Spleen (tissue), 7 donors: ENCODE data around the gene CRP.
"Not testable (repeated sequence)": the region's sequence is repeated elsewhere in the genome, so short reads cannot be mapped to it uniquely, and the experiment has no call there.

Experiments
- POLR2AphosphoS5 ChIP-seq, 3 donors: sonication (generic); formaldehyde crosslinking; IDR thresholded peaks; one replicate each; pipeline ENCODE4 v1.5.1; 2017; ENCODE audit warnings: antibody characterized with exemption in 3 of 3
- TF ChIP-seq, protein P1 (sequence below), 11 experiments: fragments of 200-600 bp in 7 of 11; fragments of 450-650 bp in 4 of 11; sonication (generic) in 4 of 11; IDR thresholded peaks in 8 of 11; conservative IDR thresholded peaks in 3 of 11; 1 replicate in 7 of 11; 2 replicates in 4 of 11; pipeline versions ENCODE4 v1.4.0 to v1.8.0; 2016 to 2021; ENCODE audit warnings: antibody characterized with exemption in 11 of 11, inconsistent platforms in 4 of 11, mild to moderate bottlenecking in 1 of 11
- donor health status: DM: no; HTN: no; CAD: no; lungs with moderate emphysema.
- donor health status: DM: no; HTN: no; CAD: no.
- donor health status: DM: no; HTN: no; CAD: no.

DNA sequence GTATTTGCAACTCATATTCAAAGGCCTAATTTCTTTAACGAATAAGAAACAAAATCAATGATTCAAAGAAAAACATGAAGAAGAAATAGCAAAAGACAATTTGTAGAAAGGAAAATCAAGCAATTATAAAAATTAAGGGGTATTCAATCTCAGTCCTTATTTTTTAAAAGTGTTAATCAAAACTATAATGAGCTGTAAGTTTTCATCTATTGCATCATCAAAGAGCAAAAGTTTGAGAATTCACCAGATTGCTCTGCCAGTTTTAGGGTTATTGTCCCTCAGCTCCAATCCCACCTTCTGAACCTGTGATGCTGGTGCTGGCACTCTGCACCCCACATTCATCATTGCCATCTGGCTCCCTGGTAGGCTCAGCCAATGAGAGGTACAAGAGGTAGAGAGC lies 42.0 kb downstream of the CRP start:
- not testable (repeated sequence) for TF ChIP-seq POLR2AphosphoS5 (IDR thresholded peaks at IDR 0.05)
- TF ChIP-seq, protein P1, sequence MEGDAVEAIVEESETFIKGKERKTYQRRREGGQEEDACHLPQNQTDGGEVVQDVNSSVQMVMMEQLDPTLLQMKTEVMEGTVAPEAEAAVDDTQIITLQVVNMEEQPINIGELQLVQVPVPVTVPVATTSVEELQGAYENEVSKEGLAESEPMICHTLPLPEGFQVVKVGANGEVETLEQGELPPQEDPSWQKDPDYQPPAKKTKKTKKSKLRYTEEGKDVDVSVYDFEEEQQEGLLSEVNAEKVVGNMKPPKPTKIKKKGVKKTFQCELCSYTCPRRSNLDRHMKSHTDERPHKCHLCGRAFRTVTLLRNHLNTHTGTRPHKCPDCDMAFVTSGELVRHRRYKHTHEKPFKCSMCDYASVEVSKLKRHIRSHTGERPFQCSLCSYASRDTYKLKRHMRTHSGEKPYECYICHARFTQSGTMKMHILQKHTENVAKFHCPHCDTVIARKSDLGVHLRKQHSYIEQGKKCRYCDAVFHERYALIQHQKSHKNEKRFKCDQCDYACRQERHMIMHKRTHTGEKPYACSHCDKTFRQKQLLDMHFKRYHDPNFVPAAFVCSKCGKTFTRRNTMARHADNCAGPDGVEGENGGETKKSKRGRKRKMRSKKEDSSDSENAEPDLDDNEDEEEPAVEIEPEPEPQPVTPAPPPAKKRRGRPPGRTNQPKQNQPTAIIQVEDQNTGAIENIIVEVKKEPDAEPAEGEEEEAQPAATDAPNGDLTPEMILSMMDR (IDR thresholded peaks at IDR 0.05 in 8 of 11, conservative IDR thresholded peaks at IDR 0.05 in 3 of 11): not testable (repeated sequence)
